Measurements from ENCODE around the gene DUSP16. TPM values are rescaled to one million over a fixed set of nuclear protein-coding genes. Genes with fewer than 3 reads are reported as not detected.

Gene DUSP16
- polyA plus RNA-seq, 2 of the 4 experiments (the other 2 are of a cell fraction) = 18.2 to 34.7 TPM

- TF ChIP-seq NPAS2 (CRISPR knock-in tag; IDR thresholded peaks at IDR 0.05; ENCODE audit: borderline replicate concordance) (no peak), FOSB (CRISPR knock-in tag; IDR thresholded peaks at IDR 0.05) (peak; percentile 87; the same call in 1 of the 2 replicates), EHF (CRISPR knock-in tag; IDR thresholded peaks at IDR 0.05) (no peak), CHD2 (IDR thresholded peaks at IDR 0.05; ENCODE audit: low read length, partially characterized antibody) (no peak), PBX3 (IDR thresholded peaks at IDR 0.05) (no peak)
Observed at GRCh38 chr12:12561371-12562015, 1.2 kb downstream of the DUSP16 start (continued).

- FAIRE-seq = peak; percentile 28
- Histone ChIP-seq H3K9me3 (no peaks in the 10 kb centered on the region), H3K27ac (peak overlapping the region; percentile 98), H3K4me2 (peak overlapping the region; percentile 70), H3K4me3 (peak overlapping the region; percentile 93), H3K4me1 (peaks cover 37% of the 10 kb centered on the region)
- POLR2A ChIA-PET = interaction anchor here (1.0 kb wide), 1 partner anchor 209 kb away, joined by 4 read pairs; no protein-coding TSS in a partner anchor
- peak; percentile 71 to 83 for DNase-seq (ENCODE audit: low read depth in 1 of 2, low spot score in 1 of 2)
- TF ChIP-seq MAFK (IDR thresholded peaks at IDR 0.05; ENCODE audit: partially characterized antibody) (no peak), ZC3H11A (IDR thresholded peaks at IDR 0.05) (no peak), NFE2L2 (conservative IDR thresholded peaks at IDR 0.05; ENCODE audit: low read length) (no peak), PHF8 (IDR thresholded peaks at IDR 0.05; ENCODE audit: borderline replicate concordance, low read depth) (no peak), ATOH8 (CRISPR knock-in tag; IDR thresholded peaks at IDR 0.05; ENCODE audit: low read depth) (no peak), ZSCAN20 (CRISPR knock-in tag; IDR thresholded peaks at IDR 0.05) (no peak), FOXS1 (CRISPR knock-in tag; IDR thresholded peaks at IDR 0.05) (no peak), MYC (IDR thresholded peaks at IDR 0.05; ENCODE audit: borderline replicate concordance, low read length) (no peak), CBX2 (IDR thresholded peaks at IDR 0.05; ENCODE audit: borderline replicate concordance, low read depth) (no peak), HOXA7 (CRISPR knock-in tag; IDR thresholded peaks at IDR 0.05) (no peak), CHD4 (IDR thresholded peaks at IDR 0.05; ENCODE audit: borderline replicate concordance) (no peak), ZFP36 (IDR thresholded peaks at IDR 0.05; ENCODE audit: borderline replicate concordance, partially characterized antibody) (no peak), RARB (CRISPR knock-in tag; IDR thresholded peaks at IDR 0.05) (no peak), NR3C1 (IDR thresholded peaks at IDR 0.05) (no peak), BCL3 (IDR thresholded peaks at IDR 0.05) (no peak), JUN (IDR thresholded peaks at IDR 0.05) (no peak; a peak in 1 of 5 replicates), E2F6 (IDR thresholded peaks at IDR 0.05; ENCODE audit: borderline replicate concordance, low read depth) (no peak), EHF (CRISPR knock-in tag; IDR thresholded peaks at IDR 0.05) (no peak), RAD21 (conservative IDR thresholded peaks at IDR 0.05 in 1 of 2, IDR thresholded peaks at IDR 0.05 in 1 of 2) (no peak; a peak in 1 of 5 replicates), ELK1 (IDR thresholded peaks at IDR 0.05; ENCODE audit: low read depth, low read length) (no peak), HEYL (CRISPR knock-in tag; IDR thresholded peaks at IDR 0.05) (no peak), FOSL2 (IDR thresholded peaks at IDR 0.05) (no peak), FOSL2 (CRISPR knock-in tag; IDR thresholded peaks at IDR 0.05) (peak; percentile 37; the same call in 1 of the 2 replicates), CEBPB (IDR thresholded peaks at IDR 0.05) (peak; percentile 85 to 93), EP300 (IDR thresholded peaks at IDR 0.05) (no peak), MAX (IDR thresholded peaks at IDR 0.05) (peak; percentile 41; the same call in 1 of the 2 replicates), HDAC2 (IDR thresholded peaks at IDR 0.05) (no peak)
- peak in 1 of 2 experiments; percentile 51; a peak in 3 of 6 replicates for ATAC-seq
- WGBS (ENCODE audit: missing lambda C conversion rate) = 7% methylated on average over 9 of the region's 9 CpGs
- CTCF ChIA-PET = interaction anchor here (0.5 to 1.7 kb wide), 5 partner anchors 10 to 193 kb away, joined by 3 to 7 read pairs (median 3); no protein-coding TSS in a partner anchor
Observed at GRCh38 chr12:12560587-12561370, 1.9 kb downstream of the DUSP16 start.

Measured in A549 (cell line).